ENCODE data around the gene FBLN2.

GRCh38 chr3:13645801-13646637 is 97.1 kb downstream of the FBLN2 start:
- TF ChIP-seq ZZZ3 (IDR thresholded peaks at IDR 0.05; ENCODE audit: control insufficient read depth, insufficient read length, low read depth) (no peak), PAX5 (IDR thresholded peaks at IDR 0.05; ENCODE audit: borderline replicate concordance, low read depth, low read length) (no peak), YY1 (IDR thresholded peaks at IDR 0.05; ENCODE audit: low read depth, low read length) (no peak)

All from GM12878 (cell line).